GM23248 (cell line): ENCODE results near the gene CSTPP1. TPM values are rescaled to one million over a fixed set of nuclear protein-coding genes. Genes with fewer than 3 reads are reported as not detected.

Source experiments
- DNase-seq: peaks from one replicate; pipeline ENCODE4 v3.0.0-alpha.2; 2015
- H2AFZ ChIP-seq: fragments of 200-600 bp; sonication (generic); 2 replicates; pipeline ENCODE4 v1.6.1; 2016; ENCODE audit warnings: antibody characterized with exemption
- H3F3A ChIP-seq: fragments of 200-600 bp; sonication (generic); 2 replicates; pipeline ENCODE4 v1.6.1; 2016; ENCODE audit warnings: mild to moderate bottlenecking, antibody characterized with exemption, mixed run types; ENCODE audit not compliant: insufficient read depth
- H3K27ac ChIP-seq: fragments of 200-600 bp; sonication (generic); 2 replicates; pipeline ENCODE4 v1.5.1; 2016; ENCODE audit warnings: mild to moderate bottlenecking
- H3K27me3 ChIP-seq: fragments of 200-600 bp; sonication (generic); replicated peaks from 2 replicates; pipeline ENCODE4 v1.6.1; 2016; ENCODE audit warnings: mild to moderate bottlenecking; ENCODE audit not compliant: insufficient read depth
- H3K36me3 ChIP-seq: fragments of 200-600 bp; sonication (generic); 2 replicates; pipeline ENCODE4 v1.6.1; 2016; ENCODE audit warnings: low read depth, mild to moderate bottlenecking
- H3K4me1 ChIP-seq: fragments of 200-600 bp; sonication (generic); 2 replicates; pipeline ENCODE4 v1.6.1; 2016; ENCODE audit warnings: mild to moderate bottlenecking; ENCODE audit not compliant: insufficient read depth
- H3K4me2 ChIP-seq: fragments of 200-600 bp; sonication (generic); one replicate; pipeline ENCODE4 v1.6.1; 2016; ENCODE audit warnings: mild to moderate bottlenecking; ENCODE audit not compliant: unreplicated experiment
- H3K4me3 ChIP-seq: fragments of 200-600 bp; sonication (generic); 2 replicates; pipeline ENCODE4 v1.5.1; 2016; ENCODE audit warnings: mild to moderate bottlenecking
- H3K79me2 ChIP-seq: fragments of 200-600 bp; sonication (generic); 2 replicates; pipeline ENCODE4 v1.6.1; 2016; ENCODE audit warnings: mild to moderate bottlenecking; ENCODE audit not compliant: insufficient read depth
- H3K9ac ChIP-seq: fragments of 200-600 bp; sonication (generic); 2 replicates; pipeline ENCODE4 v1.6.1; 2016; ENCODE audit warnings: mild to moderate bottlenecking
- H3K9me2 ChIP-seq: fragments of 200-600 bp; sonication (generic); 2 replicates; pipeline ENCODE4 v1.6.1; 2016; ENCODE audit warnings: mixed run types, mild to moderate bottlenecking, moderate library complexity; ENCODE audit not compliant: insufficient read depth
- H3K9me3 ChIP-seq: fragments of 200-600 bp; sonication (generic); one replicate; pipeline ENCODE4 v1.6.1; 2017; ENCODE audit warnings: low read depth
- H4K20me1 ChIP-seq: fragments of 200-600 bp; sonication (generic); 2 replicates; pipeline ENCODE4 v1.6.0; 2016; ENCODE audit not compliant: insufficient read depth
- EZH2 ChIP-seq: fragments of 200-600 bp; sonication (generic); IDR thresholded peaks from 2 replicates; pipeline ENCODE4 v1.6.1; 2018; ENCODE audit warnings: antibody characterized with exemption, mild to moderate bottlenecking; ENCODE audit not compliant: insufficient read depth, poor library complexity, severe bottlenecking
- EZH2phosphoT487 ChIP-seq: fragments of 200-600 bp; sonication (generic); IDR thresholded peaks from 2 replicates; pipeline ENCODE4 v1.6.1; 2018; ENCODE audit warnings: antibody characterized with exemption, moderate library complexity, mild to moderate bottlenecking, low read depth; ENCODE audit not compliant: insufficient read depth
- WGBS, 2 experiments: methylation state at CpG; one replicate each; pipeline ENCODE4 v1.1.6; 2015 to 2017; ENCODE audit warnings: low lambda C conversion rate in 2 of 2, low coverage in 1 of 2; ENCODE audit errors: missing lambda C conversion rate in 2 of 2; 5-methylcytosine and 5-hydroxymethylcytosine counted together
- in situ Hi-C: fragments of 300-500 bp; cut with MboI; formaldehyde crosslinking; loops from 2 replicates; pipeline ENCODE4 v1.15.0; 2020
- polyA plus RNA-seq: library from polyadenylated mRNA; unstranded; fragments of >200 nt; fragmentation: Nextera tagmentation; extraction: Ambion mirVana; gene quantifications from 2 replicates; pipeline ENCODE4 v1.2.1, GENCODE V29; 2016
- total RNA-seq: library from RNA; depleted of rRNA; stranded (reverse); fragments of >200 nt; shearing (Covaris generic); gene quantifications from 2 replicates; pipeline ENCODE4 v1.2.3, GENCODE V29; 2014

Gene CSTPP1
- total and polyA plus RNA-seq, 2 experiments from 2014 or later = 21.7 to 39.9 TPM

DNA sequence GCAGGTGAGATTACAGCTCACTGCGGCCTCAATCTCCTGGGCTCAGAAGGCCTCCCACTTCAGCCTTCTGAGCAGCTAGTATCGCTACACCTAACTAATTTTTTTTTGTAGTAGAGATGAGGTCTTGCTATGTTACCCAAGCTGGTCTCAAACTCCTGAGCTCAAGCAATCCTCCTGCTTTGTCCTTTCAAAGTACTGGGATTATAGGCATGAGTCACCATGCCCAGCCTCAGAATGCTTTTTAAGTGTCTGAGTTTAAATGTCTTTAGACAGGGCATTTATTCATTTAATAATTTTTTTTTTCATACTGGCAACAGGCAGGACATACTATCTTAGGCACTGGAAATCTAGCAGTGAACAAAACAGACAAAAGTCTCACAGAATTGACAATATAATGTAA lies 45.9 kb upstream of the CSTPP1 start:
- WGBS, 2 experiments = 95 to 100% methylated on average over 2 of the region's 2 CpGs
- Histone ChIP-seq H4K20me1 (no peaks in the 10 kb centered on the region), H3K27ac (no peak overlapping the region), H3K79me2 (no peaks in the 10 kb centered on the region), H3K9ac (no peak overlapping the region), H3K4me1 (no peaks in the 10 kb centered on the region), H3K4me2 (no peak overlapping the region), H3K9me3 (no peaks in the 10 kb centered on the region), H3K9me2 (no peaks in the 10 kb centered on the region), H3K4me3 (no peak overlapping the region), H3K36me3 (no peaks in the 10 kb centered on the region), H2AFZ (no peak overlapping the region), H3F3A (no peaks in the 10 kb centered on the region), H3K27me3 (no peaks in the 10 kb centered on the region)
- in situ Hi-C loops = no loop called here
- DNase-seq = peak; percentile 31
- TF ChIP-seq EZH2phosphoT487 (no peak), EZH2 (no peak)

DNA sequence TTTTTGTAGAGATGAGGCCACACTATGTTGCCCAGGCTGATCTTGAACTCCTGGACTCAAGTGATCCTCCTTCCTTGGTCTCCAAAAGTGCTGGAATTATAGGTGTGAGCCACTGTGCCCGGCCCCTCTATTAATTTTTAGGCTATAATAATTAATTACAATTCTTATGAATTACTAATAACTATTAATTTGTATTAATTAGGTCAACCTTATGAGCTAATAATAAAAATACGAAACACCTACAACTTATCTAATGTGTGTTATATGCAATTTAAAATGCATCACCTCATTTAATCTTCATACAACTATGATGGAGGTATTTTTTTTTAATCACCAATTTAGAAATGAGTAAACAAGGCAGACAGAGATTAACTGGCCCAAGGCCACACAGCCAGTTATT lies 44.5 kb upstream of the CSTPP1 start:
- H3K4me3 ChIP-seq = no peak overlapping the region
- no peaks in the 10 kb centered on the region for H4K20me1 ChIP-seq
- H3F3A ChIP-seq = no peaks in the 10 kb centered on the region
- H3K9me3 ChIP-seq = no peaks in the 10 kb centered on the region
- H3K36me3 ChIP-seq = no peaks in the 10 kb centered on the region
- H3K27me3 ChIP-seq = no peaks in the 10 kb centered on the region
- in situ Hi-C loops = no loop called here
- no peaks in the 10 kb centered on the region for H3K4me1 ChIP-seq
- no peak overlapping the region for H3K4me2 ChIP-seq
- H2AFZ ChIP-seq = no peak overlapping the region
- WGBS, 2 experiments = 98 to 100% methylated on average over 2 of the region's 2 CpGs
- no peaks in the 10 kb centered on the region for H3K79me2 ChIP-seq
- no peaks in the 10 kb centered on the region for H3K9me2 ChIP-seq
- TF ChIP-seq EZH2phosphoT487 (no peak), EZH2 (no peak)
- DNase-seq = no peak
- H3K27ac ChIP-seq = no peak overlapping the region
- no peak overlapping the region for H3K9ac ChIP-seq

DNA sequence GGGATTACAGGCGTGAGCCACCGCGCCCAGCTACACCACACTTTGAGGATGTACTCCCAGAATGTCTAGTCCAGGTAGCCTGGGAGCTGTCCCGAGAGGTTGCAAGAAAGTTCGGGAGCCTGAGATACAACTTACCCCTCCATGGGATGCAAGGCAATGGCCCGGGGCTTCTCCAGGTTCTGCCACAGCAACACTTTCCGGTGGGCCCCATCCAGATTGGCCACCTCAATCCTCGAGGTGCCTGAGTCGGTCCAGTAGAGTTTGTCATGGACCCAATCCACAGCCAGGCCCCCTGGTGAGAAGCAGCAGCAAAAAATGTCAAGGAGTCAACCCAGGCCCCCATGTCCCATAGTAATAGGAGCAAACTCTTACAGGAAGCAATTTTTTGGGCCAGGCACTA lies 43.7 kb upstream of the CSTPP1 start:
- H3K27me3 ChIP-seq = no peaks in the 10 kb centered on the region
- H3K4me3 ChIP-seq = no peak overlapping the region
- H3K4me2 ChIP-seq = no peak overlapping the region
- DNase-seq = no peak
- no peak overlapping the region for H3K9ac ChIP-seq
- WGBS, 2 experiments = 94 to 95% methylated on average over 9 of the region's 9 CpGs
- no peaks in the 10 kb centered on the region for H3K79me2 ChIP-seq
- H3K36me3 ChIP-seq = no peaks in the 10 kb centered on the region
- no peak overlapping the region for H2AFZ ChIP-seq
- TF ChIP-seq EZH2phosphoT487 (no peak), EZH2 (no peak)
- no peaks in the 10 kb centered on the region for H3F3A ChIP-seq
- in situ Hi-C loops = no loop called here
- no peak overlapping the region for H3K27ac ChIP-seq
- no peaks in the 10 kb centered on the region for H3K9me2 ChIP-seq
- H4K20me1 ChIP-seq = no peaks in the 10 kb centered on the region
- H3K4me1 ChIP-seq = no peaks in the 10 kb centered on the region
- H3K9me3 ChIP-seq = no peaks in the 10 kb centered on the region

DNA sequence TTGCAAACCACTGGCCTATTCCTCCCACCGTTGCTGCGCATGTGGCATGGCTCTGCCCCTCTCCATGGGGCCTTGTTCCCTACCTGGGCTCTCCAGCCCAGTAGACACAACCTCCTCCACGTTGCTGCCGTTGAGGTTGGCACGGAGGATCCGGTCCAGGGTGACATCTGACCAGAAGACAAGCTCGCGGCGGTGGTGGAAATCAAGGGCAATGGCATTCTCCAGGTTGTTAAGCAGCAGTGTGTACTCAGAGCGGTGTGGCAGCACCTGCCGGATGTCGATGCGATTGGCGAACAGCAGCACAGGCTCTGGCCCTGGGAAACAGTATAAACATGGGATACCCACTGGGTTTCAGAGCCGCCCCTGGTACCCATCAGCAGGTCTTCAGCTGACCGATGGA lies 42.1 kb upstream of the CSTPP1 start:
- WGBS, 2 experiments = 93 to 97% methylated on average over 16 of the region's 16 CpGs
- TF ChIP-seq EZH2phosphoT487 (no peak), EZH2 (no peak)
- DNase-seq = no peak
- in situ Hi-C loops = no loop called here
- Histone ChIP-seq H3K4me1 (no peaks in the 10 kb centered on the region), H3K9ac (no peak overlapping the region), H3F3A (no peaks in the 10 kb centered on the region), H2AFZ (no peak overlapping the region), H3K36me3 (no peaks in the 10 kb centered on the region), H3K79me2 (no peaks in the 10 kb centered on the region), H3K4me3 (no peak overlapping the region), H4K20me1 (no peaks in the 10 kb centered on the region), H3K27me3 (no peaks in the 10 kb centered on the region), H3K9me2 (no peaks in the 10 kb centered on the region), H3K27ac (no peak overlapping the region), H3K4me2 (no peak overlapping the region), H3K9me3 (no peaks in the 10 kb centered on the region)

DNA sequence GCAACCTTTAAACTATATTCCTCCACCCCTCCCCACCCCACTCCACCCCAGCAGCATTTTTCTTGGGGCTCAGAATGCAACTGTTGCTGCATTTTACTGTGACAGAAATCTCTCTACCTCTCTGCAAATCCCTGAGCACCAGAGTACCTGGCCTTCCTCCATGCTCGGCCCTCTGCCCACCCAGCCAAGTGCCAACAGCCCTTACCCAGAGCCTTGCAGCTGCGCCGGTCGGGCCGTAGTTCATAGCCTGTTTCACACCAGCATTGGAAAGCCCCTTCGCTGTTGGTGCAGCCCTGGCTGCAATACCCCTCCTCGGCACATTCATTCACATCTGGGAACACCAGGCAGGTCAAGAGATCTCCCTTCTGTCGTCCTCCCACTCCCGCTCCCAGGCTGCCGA lies 41.6 kb upstream of the CSTPP1 start:
- Histone ChIP-seq H3K9me2 (no peaks in the 10 kb centered on the region), H3K36me3 (no peaks in the 10 kb centered on the region), H3K27me3 (no peaks in the 10 kb centered on the region), H3K9ac (no peak overlapping the region), H3K9me3 (no peaks in the 10 kb centered on the region), H3K4me3 (no peak overlapping the region), H3K4me2 (no peak overlapping the region), H3K79me2 (no peaks in the 10 kb centered on the region), H3F3A (no peaks in the 10 kb centered on the region), H4K20me1 (no peaks in the 10 kb centered on the region), H2AFZ (no peak overlapping the region), H3K27ac (no peak overlapping the region), H3K4me1 (no peaks in the 10 kb centered on the region)
- DNase-seq = no peak
- 88 to 92% methylated on average over 10 of the region's 10 CpGs for WGBS, 2 experiments
- in situ Hi-C loops = no loop called here
- TF ChIP-seq EZH2 = no peak
